Caco-2 (cell line): ENCODE measurements around the gene SH3BP5. TPM values are rescaled to one million over a fixed set of nuclear protein-coding genes. Genes with fewer than 3 reads are reported as not detected.

Source experiments
- BruUV-seq: library from RNA; stranded (reverse); fragments of 400-500 nt; replicated peaks from 2 replicates; lab custom pipeline; 2021; lab: Mats Ljungman, UMichigan
- CTCF ChIA-PET: fragments of 300-600 bp; sonication (Branson Sonifier 250); formaldehyde crosslinking; loops from one replicate; lab custom pipeline; 2022; ENCODE audit warnings: antibody characterized with exemption; lab: Charles Lee
- POLR2A ChIA-PET: fragments of 300-600 bp; sonication (Branson Sonifier 250); formaldehyde crosslinking; loops from one replicate; lab custom pipeline; 2022; ENCODE audit warnings: antibody characterized with exemption; lab: Charles Lee
- DNase-seq, 2 experiments: peaks; one replicate each; pipeline versions ENCODE4 v3.0.0 to v3.0.0-alpha.2; 2020 to 2022
- H3K27me3 ChIP-seq: replicated peaks from 2 replicates; pipeline ENCODE4 v1.6.0; 2011; ENCODE audit warnings: low read length; ENCODE audit not compliant: control insufficient read depth, insufficient read depth
- H3K36me3 ChIP-seq: 2 replicates; pipeline ENCODE4 v1.5.1; 2011; ENCODE audit warnings: low read length; ENCODE audit not compliant: control insufficient read depth, insufficient read depth
- H3K4me1 ChIP-seq: fragments of 250-450 bp; sonication (Bioruptor Pico); 2 replicates; pipeline ENCODE4 v1.5.1; 2020; ENCODE audit warnings: mild to moderate bottlenecking
- H3K4me3 ChIP-seq: 2 replicates; pipeline ENCODE4 v1.5.1; 2011; ENCODE audit warnings: low read depth, mild to moderate bottlenecking, control low read depth, low read length
- H3K9me3 ChIP-seq: fragments of 250-450 bp; sonication (Bioruptor Pico); 2 replicates; pipeline ENCODE4 v1.5.1; 2020; ENCODE audit warnings: mild to moderate bottlenecking, moderate library complexity
- H3K27ac Mint-ChIP-seq: one replicate; pipeline ENCODE4 v1.8.0; 2022; ENCODE audit warnings: mixed read lengths; ENCODE audit not compliant: unreplicated experiment
- H3K27me3 Mint-ChIP-seq: one replicate; pipeline ENCODE4 v1.8.0; 2022; ENCODE audit warnings: mixed read lengths; ENCODE audit not compliant: insufficient read depth, unreplicated experiment
- H3K36me3 Mint-ChIP-seq: one replicate; pipeline ENCODE4 v1.8.0; 2022; ENCODE audit warnings: mild to moderate bottlenecking, mixed read lengths; ENCODE audit not compliant: insufficient read depth, unreplicated experiment
- H3K4me1 Mint-ChIP-seq: one replicate; pipeline ENCODE4 v1.8.0; 2022; ENCODE audit warnings: low read depth, mixed read lengths; ENCODE audit not compliant: unreplicated experiment
- H3K4me3 Mint-ChIP-seq: one replicate; pipeline ENCODE4 v1.8.0; 2022; ENCODE audit warnings: mild to moderate bottlenecking, moderate library complexity, mixed read lengths; ENCODE audit not compliant: unreplicated experiment
- H3K9me3 Mint-ChIP-seq: one replicate; pipeline ENCODE4 v1.8.0; 2022; ENCODE audit warnings: mixed read lengths; ENCODE audit not compliant: unreplicated experiment
- intact Hi-C: fragments of 100-400 bp; cut with micrococcal nuclease; formaldehyde crosslinking; loops from one replicate; pipeline ENCODE4 v1.10.0; 2022; ENCODE audit not compliant: unreplicated experiment
- total RNA-seq: library from RNA; stranded (reverse); gene quantifications from 2 replicates; pipeline ENCODE4 v1.2.3, GENCODE V29; 2022
- TF ChIP-seq, protein P1 (sequence below), 2 experiments: fragments of 200-600 bp in 1 of 2; IDR thresholded peaks; 1 replicate in 1 of 2; 2 replicates in 1 of 2; pipeline versions ENCODE4 v1.5.1 to v1.8.0; 2011 to 2022; ENCODE audit warnings: antibody characterized with exemption in 1 of 2, control low read depth in 1 of 2, inconsistent platforms in 1 of 2, low read depth in 1 of 2, low read length in 1 of 2, mild to moderate bottlenecking in 1 of 2, moderate library complexity in 1 of 2; ENCODE audit not compliant: insufficient read depth in 1 of 2, severe bottlenecking in 1 of 2, unreplicated experiment in 1 of 2

Gene SH3BP5
- total RNA-seq, 1 experiment from 2014 or later = 26.1 TPM

GRCh38 chr3:15269091-15269989, 63.0 kb downstream of the SH3BP5 start:
- no peaks in the 10 kb centered on the region for H3K27me3 ChIP-seq
- H3K36me3 ChIP-seq = no peaks in the 10 kb centered on the region
- H3K4me1 ChIP-seq = 0 out of 2 replicates have a peak, but pooled peaks cover 5% of the 10 kb centered on the region
- no TSS peak for BruUV-seq
- Mint-ChIP-seq H3K27ac (peak overlapping the region; percentile 39), H3K4me1 (peaks cover 12% of the 10 kb centered on the region), H3K9me3 (no peaks in the 10 kb centered on the region), H3K36me3 (no peaks in the 10 kb centered on the region), H3K27me3 (no peaks in the 10 kb centered on the region), H3K4me3 (no peak overlapping the region)
- ChIA-PET POLR2A (no interaction called here), CTCF (interaction anchor here (1.7 to 2.9 kb wide), 2 partner anchors 63 to 136 kb away, joined by 4 to 28 read pairs; partner anchors contain the start of gene SH3BP5)
- H3K4me3 ChIP-seq = no peak overlapping the region
- H3K9me3 ChIP-seq = no peaks in the 10 kb centered on the region
- DNase-seq = no peak
- intact Hi-C loops = no loop called here
- TF ChIP-seq, protein P1, sequence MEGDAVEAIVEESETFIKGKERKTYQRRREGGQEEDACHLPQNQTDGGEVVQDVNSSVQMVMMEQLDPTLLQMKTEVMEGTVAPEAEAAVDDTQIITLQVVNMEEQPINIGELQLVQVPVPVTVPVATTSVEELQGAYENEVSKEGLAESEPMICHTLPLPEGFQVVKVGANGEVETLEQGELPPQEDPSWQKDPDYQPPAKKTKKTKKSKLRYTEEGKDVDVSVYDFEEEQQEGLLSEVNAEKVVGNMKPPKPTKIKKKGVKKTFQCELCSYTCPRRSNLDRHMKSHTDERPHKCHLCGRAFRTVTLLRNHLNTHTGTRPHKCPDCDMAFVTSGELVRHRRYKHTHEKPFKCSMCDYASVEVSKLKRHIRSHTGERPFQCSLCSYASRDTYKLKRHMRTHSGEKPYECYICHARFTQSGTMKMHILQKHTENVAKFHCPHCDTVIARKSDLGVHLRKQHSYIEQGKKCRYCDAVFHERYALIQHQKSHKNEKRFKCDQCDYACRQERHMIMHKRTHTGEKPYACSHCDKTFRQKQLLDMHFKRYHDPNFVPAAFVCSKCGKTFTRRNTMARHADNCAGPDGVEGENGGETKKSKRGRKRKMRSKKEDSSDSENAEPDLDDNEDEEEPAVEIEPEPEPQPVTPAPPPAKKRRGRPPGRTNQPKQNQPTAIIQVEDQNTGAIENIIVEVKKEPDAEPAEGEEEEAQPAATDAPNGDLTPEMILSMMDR (IDR thresholded peaks at IDR 0.05; ENCODE audit: insufficient read depth in 1 of 2, low read depth in 1 of 2, low read length in 1 of 2, severe bottlenecking in 1 of 2, unreplicated experiment in 1 of 2) = no peak

- ChIA-PET POLR2A (no interaction called here), CTCF (interaction anchor here (0.5 to 2.9 kb wide), 16 partner anchors 10 to 259 kb away, joined by 3 to 28 read pairs (median 5); partner anchors contain the start of gene SH3BP5)
- intact Hi-C loops = loop anchor here (1.0 kb wide), 7 partner anchors 37 to 289 kb away; partner anchors contain the start of gene SH3BP5
- Histone ChIP-seq H3K27me3 (no peaks in the 10 kb centered on the region), H3K36me3 (no peaks in the 10 kb centered on the region), H3K4me3 (no peak overlapping the region), H3K9me3 (no peaks in the 10 kb centered on the region), H3K4me1 (0 out of 2 replicates have a peak, but pooled peaks cover 4% of the 10 kb centered on the region)
- Mint-ChIP-seq H3K36me3 (no peaks in the 10 kb centered on the region), H3K4me3 (no peak overlapping the region), H3K9me3 (no peaks in the 10 kb centered on the region), H3K4me1 (peaks cover 7% of the 10 kb centered on the region), H3K27ac (no peak overlapping the region), H3K27me3 (no peaks in the 10 kb centered on the region)
- no TSS peak for BruUV-seq
- TF ChIP-seq, protein P1 (IDR thresholded peaks at IDR 0.05; ENCODE audit: insufficient read depth in 1 of 2, low read depth in 1 of 2, low read length in 1 of 2, severe bottlenecking in 1 of 2, unreplicated experiment in 1 of 2) = peak; percentile 79 to 94
- DNase-seq = peak; percentile 76 to 85
Measured at GRCh38 chr3:15268033-15268631, 64.3 kb downstream of the SH3BP5 start.

DNA sequence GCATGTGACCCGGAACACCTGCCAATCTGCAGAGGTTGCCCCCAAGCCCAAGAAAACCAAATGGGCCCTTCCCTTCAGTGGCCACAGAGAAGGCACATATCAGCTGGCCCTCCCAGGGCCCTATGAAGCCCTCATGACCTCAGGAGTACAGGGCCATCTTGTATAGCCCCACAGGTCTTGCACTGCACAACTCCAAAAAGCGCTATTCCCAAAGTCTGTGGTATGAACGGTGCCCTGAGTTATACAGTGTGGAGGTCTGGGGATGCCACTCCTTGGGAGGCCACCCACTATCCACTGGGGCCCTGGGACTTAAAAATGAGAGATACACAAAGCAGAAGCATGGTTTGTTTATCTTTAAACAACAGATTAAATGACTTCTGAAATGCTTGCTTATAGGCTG, 64.9 kb downstream of the SH3BP5 start:
- Histone ChIP-seq H3K27me3 (no peaks in the 10 kb centered on the region), H3K9me3 (no peaks in the 10 kb centered on the region), H3K36me3 (no peaks in the 10 kb centered on the region), H3K4me1 (no peaks in the 10 kb centered on the region), H3K4me3 (no peak overlapping the region)
- H3K36me3 Mint-ChIP-seq = no peaks in the 10 kb centered on the region
- BruUV-seq = no TSS peak
- no peak for DNase-seq
- ChIA-PET POLR2A (no interaction called here), CTCF (interaction anchor here (0.7 to 2.9 kb wide), 13 partner anchors 9 to 259 kb away, joined by 3 to 28 read pairs (median 5); partner anchors contain the start of gene SH3BP5)
- no peaks in the 10 kb centered on the region for H3K9me3 Mint-ChIP-seq
- peaks cover 6% of the 10 kb centered on the region for H3K4me1 Mint-ChIP-seq
- H3K4me3 Mint-ChIP-seq = no peak overlapping the region
- H3K27ac Mint-ChIP-seq = no peak overlapping the region
- intact Hi-C loops = no loop called here
- H3K27me3 Mint-ChIP-seq = no peaks in the 10 kb centered on the region
- TF ChIP-seq, protein P1 (IDR thresholded peaks at IDR 0.05; ENCODE audit: insufficient read depth in 1 of 2, low read depth in 1 of 2, low read length in 1 of 2, severe bottlenecking in 1 of 2, unreplicated experiment in 1 of 2) = no peak
